Heart right ventricle (tissue), 16 donors: Measurements from ENCODE around the gene KCNJ4. TPM values are rescaled to one million over a fixed set of nuclear protein-coding genes. Genes with fewer than 3 reads are reported as not detected.

ENCODE experiments used
- ATAC-seq, 8 donors: fragments of 200-7000 bp; cut with Tn5 transposase; one replicate each; pipeline ENCODE4 v1.9.1; 2020; ENCODE audit warnings: mild to moderate bottlenecking in 8 of 8, moderate library complexity in 8 of 8, moderate number of reproducible peaks in 1 of 8
- DNase-seq, 2 donors: peaks; one replicate each; pipeline ENCODE4 v3.0.0-alpha.2; 2020
- H3K27ac ChIP-seq, 10 donors: fragments of 200-600 bp; sonication (generic) in 2 of 10; one replicate each; pipeline versions ENCODE4 v1.5.0 to v1.8.0; 2020 to 2022; ENCODE audit warnings: mild to moderate bottlenecking in 3 of 10
- H3K27me3 ChIP-seq, 7 donors: fragments of 200-600 bp; one replicate each; pipeline ENCODE4 v1.8.0; 2021 to 2022; ENCODE audit warnings: mild to moderate bottlenecking in 2 of 7
- H3K36me3 ChIP-seq, 9 donors: fragments of 200-600 bp; sonication (generic) in 1 of 9; one replicate each; pipeline versions ENCODE4 v1.5.0 to v1.8.0; 2020 to 2022; ENCODE audit warnings: mild to moderate bottlenecking in 2 of 9
- H3K4me1 ChIP-seq, 9 donors: fragments of 200-600 bp; sonication (generic) in 1 of 9; one replicate each; pipeline versions ENCODE4 v1.5.0 to v1.8.0; 2020 to 2022; ENCODE audit warnings: mild to moderate bottlenecking in 4 of 9
- H3K4me3 ChIP-seq, 10 donors: fragments of 200-600 bp; sonication (generic) in 2 of 10; one replicate each; pipeline versions ENCODE4 v1.5.0 to v1.8.0; 2020 to 2022; ENCODE audit warnings: mild to moderate bottlenecking in 7 of 10, moderate library complexity in 2 of 10
- H3K9me3 ChIP-seq, 11 donors: fragments of 200-600 bp in 10 of 11; sonication (generic) in 2 of 11; one replicate each; pipeline versions ENCODE4 v1.5.0 to v1.8.0; 2013 to 2022; ENCODE audit warnings: mild to moderate bottlenecking in 2 of 11, control low read depth in 1 of 11, moderate library complexity in 1 of 11
- CTCF ChIP-seq, 9 donors: fragments of 200-600 bp; sonication (generic) in 2 of 9; IDR thresholded peaks; one replicate each; pipeline versions ENCODE4 v1.5.0 to v1.8.0; 2021 to 2022; ENCODE audit warnings: antibody characterized with exemption in 9 of 9, mild to moderate bottlenecking in 5 of 9, moderate library complexity in 1 of 9
- WGBS, 2 donors: extraction: QIAGEN DNeasy Blood & Tissue Kit; methylation state at CpG; one replicate each; pipeline ENCODE4 v1.1.7; 2013; ENCODE audit warnings: inconsistent platforms in 1 of 2; 5-methylcytosine and 5-hydroxymethylcytosine counted together
- intact Hi-C, 10 donors: fragments of 100-400 bp; cut with DNase I; formaldehyde crosslinking; loops; one replicate each; pipeline versions ENCODE4 v1.11.1 to v1.14.2; 2022
- polyA plus RNA-seq, 2 donors: library from polyadenylated mRNA; stranded (reverse); fragments of 200-250 nt; gene quantifications; one replicate each; pipeline ENCODE4 v1.2.3, GENCODE V29; 2013
- total RNA-seq, 10 donors: library from RNA; stranded (reverse); fragmentation: NEBNext Ultra II Directional in 3 of 10; extraction: Animal tissue kit (Norgen Biotek cat#: 25700) in 3 of 10; gene quantifications; one replicate each; pipeline versions ENCODE4 v1.2.1 to v1.2.4, GENCODE V29; 2021 to 2023
- donor health status: Arrhythmogenic right ventricular cardiomyopathy.
- donor health status: ischemic (EF 13 %, LVEDD 7.1; RV severe dilation, severe dysfunction).
- donor health status: healthy with polysubstance abuse.
- donor health status: DM: no; HTN: yes; CAD: no.
- donor health status: DM: no; HTN: no; CAD: no.
- donor health status: ischemic (EF 25% LVEDD 6.9; RV normal size, moderate dysfunction).
- donor health status: ischemic (EF 25% LVEDD 5.7; RV mildly dilated, moderate dysfunction).
- donor health status: healthy.
- donor health status: DM: yes; HTN: yes; CAD: no.
- donor health status: Ischemic cardiomyopathy.
- donor health status: ischemic (EF 35%, LVEDD 5.7; RV mildly dilated, moderate dysfunction).
- donor health status: nonischemic (EF 11% LVEDD 7.7; RV severe dilation, severe dysfunction).
- donor health status: DM: yes; HTN: yes; CAD: no.
- donor health status: PGD.
- donor health status: ischemic (EF 29% LVEDD 5.4; RV normal size, mild dysfunction).
- donor health status: nonischemic (EF 23%, LVEDD 6.1; RV moderate dilation, normal function).

KCNJ4 gene
- total and polyA plus RNA-seq, 12 donors = 4.9 to 93.3 (median 33.9) TPM

GRCh38 chr22:38406617-38407016 is 48.4 kb downstream of the KCNJ4 start:
- H3K4me1 ChIP-seq = peaks cover 0 to under 1% (median 0%) of the 10 kb centered on the region in 9 donors
- 72 to 76% methylated on average over 4 of the region's 4 CpGs for WGBS, 2 donors
- TF ChIP-seq CTCF (IDR thresholded peaks at IDR 0.05) = no peak
- no peaks in the 10 kb centered on the region for H3K9me3 ChIP-seq
- no peaks in the 10 kb centered on the region for H3K27me3 ChIP-seq
- H3K36me3 ChIP-seq = no peaks in the 10 kb centered on the region
- DNase-seq = no peak
- no peak overlapping the region for H3K4me3 ChIP-seq
- intact Hi-C loops = no loop called here
- no peak overlapping the region for H3K27ac ChIP-seq
- no peak for ATAC-seq

GRCh38 chr22:38404419-38404818 is 50.6 kb downstream of the KCNJ4 start:
- WGBS, 2 donors = 94 to 95% methylated on average over 6 of the region's 6 CpGs
- H3K27ac ChIP-seq = no peak overlapping the region
- H3K4me3 ChIP-seq = no peak overlapping the region
- intact Hi-C loops = loop anchor here in 1 of 10 donors (5.0 kb wide), 1 partner anchor 98 kb away; no protein-coding TSS in a partner anchor
- DNase-seq (no peak), ATAC-seq (no peak)
- TF ChIP-seq CTCF (IDR thresholded peaks at IDR 0.05) = no peak
- H3K9me3 ChIP-seq = no peaks in the 10 kb centered on the region
- no peaks in the 10 kb centered on the region for H3K36me3 ChIP-seq
- no peaks in the 10 kb centered on the region for H3K27me3 ChIP-seq
- peaks cover 0 to 13% (median 2%) of the 10 kb centered on the region in 9 donors for H3K4me1 ChIP-seq

- no peak for DNase-seq
- ATAC-seq = no peak
- no peak for TF ChIP-seq CTCF (IDR thresholded peaks at IDR 0.05)
- intact Hi-C loops = loop anchor here in 1 of 10 donors (5.0 kb wide), 1 partner anchor 98 kb away; no protein-coding TSS in a partner anchor
- Histone ChIP-seq H3K27ac (no peak overlapping the region), H3K36me3 (no peaks in the 10 kb centered on the region), H3K4me3 (no peak overlapping the region), H3K27me3 (no peaks in the 10 kb centered on the region), H3K9me3 (no peaks in the 10 kb centered on the region), H3K4me1 (peaks cover 0 to 13% (median 2%) of the 10 kb centered on the region in 9 donors)
- 76 to 87% methylated on average over 8 of the region's 8 CpGs for WGBS, 2 donors
Measured at GRCh38 chr22:38403812-38404211, 51.2 kb downstream of the KCNJ4 start.

GRCh38 chr22:38402204-38402603 is 52.8 kb downstream of the KCNJ4 start:
- ATAC-seq (no peak), DNase-seq (no peak)
- TF ChIP-seq CTCF (IDR thresholded peaks at IDR 0.05) = no peak
- intact Hi-C loops = loop anchor here in 1 of 10 donors (5.0 kb wide), 1 partner anchor 100 kb away; no protein-coding TSS in a partner anchor
- Histone ChIP-seq H3K36me3 (no peaks in the 10 kb centered on the region), H3K27ac (no peak overlapping the region), H3K4me1 (peaks cover 0 to 14% (median 3%) of the 10 kb centered on the region in 9 donors), H3K9me3 (no peaks in the 10 kb centered on the region), H3K4me3 (no peak overlapping the region), H3K27me3 (no peaks in the 10 kb centered on the region)
- 89 to 93% methylated on average over 12 of the region's 12 CpGs for WGBS, 2 donors
